GM19193 (cell line): ENCODE measurements around the gene RPUSD2.

Experiments
- POLR2A ChIP-seq: IDR thresholded peaks from 4 replicates; pipeline ENCODE4 v1.6.1; 2011; ENCODE audit not compliant: insufficient read depth, insufficient read length; ENCODE audit errors: extremely low read depth

Gene RPUSD2

GRCh38 chr15:40554161-40554525 is 15.0 kb upstream of the RPUSD2 start:
- TF ChIP-seq POLR2A, result no peak

- TF ChIP-seq POLR2A, result no peak
These were observed 13.2 kb upstream of the RPUSD2 start for GRCh38 chr15:40555876-40556275.

- TF ChIP-seq POLR2A, result no peak
These were observed 10.0 kb upstream of the RPUSD2 start for GRCh38 chr15:40558952-40559742.

- no peak for TF ChIP-seq POLR2A
These were observed 6.4 kb upstream of the RPUSD2 start for GRCh38 chr15:40562691-40563090.

- no peak for TF ChIP-seq POLR2A
These were observed 5.7 kb upstream of the RPUSD2 start for GRCh38 chr15:40563426-40563825.

GRCh38 chr15:40564591-40565332 is 4.3 kb upstream of the RPUSD2 start, which contains the start of gene CCDC32:
CCDC32 (minus strand) TSS chr15:40565042; CDS start chr15:40563015, 2,027 bp downstream.
- TF ChIP-seq POLR2A, result peak; percentile 91

GRCh38 chr15:40565333-40566238 is 3.5 kb upstream of the RPUSD2 start:
- TF ChIP-seq POLR2A, result no peak

- TF ChIP-seq POLR2A, result no peak
These were observed 2.0 kb upstream of the RPUSD2 start for GRCh38 chr15:40567111-40567510.

- no peak for TF ChIP-seq POLR2A
These were observed 6.0 kb downstream of the RPUSD2 start for GRCh38 chr15:40575113-40575512.

- no peak for TF ChIP-seq POLR2A
These were observed 9.8 kb downstream of the RPUSD2 start for GRCh38 chr15:40578892-40579291.

GRCh38 chr15:40582726-40583246 is 13.7 kb downstream of the RPUSD2 start:
- TF ChIP-seq POLR2A, result no peak

GRCh38 chr15:40584191-40584590 is 15.1 kb downstream of the RPUSD2 start:
- no peak for TF ChIP-seq POLR2A

GRCh38 chr15:40590667-40591050 is 21.6 kb downstream of the RPUSD2 start:
- no peak for TF ChIP-seq POLR2A

GRCh38 chr15:40591389-40591788 is 22.3 kb downstream of the RPUSD2 start:
- no peak for TF ChIP-seq POLR2A

GRCh38 chr15:40593165-40593564 is 24.1 kb downstream of the RPUSD2 start:
- TF ChIP-seq POLR2A, result no peak
